IPS-NIHi7 (cell line): ENCODE results near the gene IQSEC1.

Experiments used
- DNase-seq: peaks from one replicate; pipeline ENCODE4 v3.0.0; 2012; ENCODE audit warnings: mixed read lengths; ENCODE audit errors: extremely low spot score

IQSEC1 gene

GRCh38 chr3:12908136-12908730 lies 165.0 kb downstream of the IQSEC1 start:
- DNase-seq = no peak

GRCh38 chr3:12907729-12908128 lies 165.5 kb downstream of the IQSEC1 start:
- no peak for DNase-seq

GRCh38 chr3:12907296-12907695 lies 165.9 kb downstream of the IQSEC1 start:
- no peak for DNase-seq

- no peak for DNase-seq
Measured at GRCh38 chr3:12906916-12907290, 166.3 kb downstream of the IQSEC1 start.

- DNase-seq = no peak
Measured at GRCh38 chr3:12906141-12906915, 166.9 kb downstream of the IQSEC1 start.

GRCh38 chr3:12905316-12906071 lies 167.7 kb downstream of the IQSEC1 start:
- no peak for DNase-seq

GRCh38 chr3:12904951-12905315 lies 168.3 kb downstream of the IQSEC1 start:
- no peak for DNase-seq

- DNase-seq = no peak
Measured at GRCh38 chr3:12903881-12904280, 169.3 kb downstream of the IQSEC1 start.

GRCh38 chr3:12903000-12903800 lies 170.0 kb downstream of the IQSEC1 start:
- no peak for DNase-seq

- DNase-seq = no peak
Measured at GRCh38 chr3:12902181-12902999, 170.8 kb downstream of the IQSEC1 start.

- DNase-seq = peak; percentile 63
Measured at GRCh38 chr3:12901623-12902045, 171.6 kb downstream of the IQSEC1 start.

GRCh38 chr3:12900885-12901411 lies 172.3 kb downstream of the IQSEC1 start:
- no peak for DNase-seq

- no peak for DNase-seq
Measured at GRCh38 chr3:12898965-12899755, 174.1 kb downstream of the IQSEC1 start.

- no peak for DNase-seq
Measured at GRCh38 chr3:12898290-12898964, 174.8 kb downstream of the IQSEC1 start.

- no peak for DNase-seq
Measured at GRCh38 chr3:12897381-12898289, 175.6 kb downstream of the IQSEC1 start.

GRCh38 chr3:12896063-12896985 lies 176.9 kb downstream of the IQSEC1 start:
- DNase-seq = peak; percentile 40

- DNase-seq = no peak
Measured at GRCh38 chr3:12895391-12896062, 177.7 kb downstream of the IQSEC1 start.
